ENCODE measurements around the gene UFD1.

- TF ChIP-seq CTCF (IDR thresholded peaks at IDR 0.05) (no peak), POLR2A (IDR thresholded peaks at IDR 0.05) (no peak)
Measured at GRCh38 chr22:19464546-19464945, 14.4 kb downstream of the UFD1 start.

Data from esophagus squamous epithelium (tissue), 4 donors.